Measurements from ENCODE around the gene RNF213.

Gene RNF213

GRCh38 chr17:80377798-80378197, 117.1 kb downstream of the RNF213 start:
- in situ Hi-C loops (cut with HindIII; ENCODE audit: low pct_unique_long_range_greater_than_20kb, low sequenced_read_pairs): no loop called here
- DNase-seq (ENCODE audit: low read depth in 1 of 2, low spot score in 1 of 2): no peak
- TF ChIP-seq JUND (IDR thresholded peaks at IDR 0.05; ENCODE audit: low read depth): no peak

GRCh38 chr17:80379348-80379747, 118.7 kb downstream of the RNF213 start:
- no peak for TF ChIP-seq JUND (IDR thresholded peaks at IDR 0.05; ENCODE audit: low read depth)
- DNase-seq (ENCODE audit: low read depth in 1 of 2, low spot score in 1 of 2): no peak
- in situ Hi-C loops (cut with HindIII; ENCODE audit: low pct_unique_long_range_greater_than_20kb, low sequenced_read_pairs): no loop called here

DNA sequence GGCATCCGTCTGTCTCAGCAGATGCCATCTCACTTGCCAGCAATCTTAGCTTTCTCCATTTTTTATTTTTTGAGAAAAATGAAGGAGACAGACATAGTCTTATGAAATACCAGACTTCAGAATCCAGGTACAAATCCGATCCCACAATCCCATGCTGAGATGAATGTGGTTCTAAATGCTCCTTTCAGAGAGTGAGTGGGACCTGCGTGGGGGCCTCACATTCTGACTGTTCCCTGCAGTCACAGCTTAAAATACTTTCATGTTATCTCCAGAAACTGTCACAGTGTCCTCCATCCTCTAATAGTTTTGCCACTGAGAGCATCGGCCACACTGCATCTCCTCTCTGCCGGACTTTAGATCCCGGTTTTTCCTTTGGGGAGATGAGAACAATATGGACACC, 119.4 kb downstream of the RNF213 start:
- DNase-seq (ENCODE audit: low read depth in 1 of 2, low spot score in 1 of 2): no peak
- no peak for TF ChIP-seq JUND (IDR thresholded peaks at IDR 0.05; ENCODE audit: low read depth)
- in situ Hi-C loops (cut with HindIII; ENCODE audit: low pct_unique_long_range_greater_than_20kb, low sequenced_read_pairs): no loop called here

DNA sequence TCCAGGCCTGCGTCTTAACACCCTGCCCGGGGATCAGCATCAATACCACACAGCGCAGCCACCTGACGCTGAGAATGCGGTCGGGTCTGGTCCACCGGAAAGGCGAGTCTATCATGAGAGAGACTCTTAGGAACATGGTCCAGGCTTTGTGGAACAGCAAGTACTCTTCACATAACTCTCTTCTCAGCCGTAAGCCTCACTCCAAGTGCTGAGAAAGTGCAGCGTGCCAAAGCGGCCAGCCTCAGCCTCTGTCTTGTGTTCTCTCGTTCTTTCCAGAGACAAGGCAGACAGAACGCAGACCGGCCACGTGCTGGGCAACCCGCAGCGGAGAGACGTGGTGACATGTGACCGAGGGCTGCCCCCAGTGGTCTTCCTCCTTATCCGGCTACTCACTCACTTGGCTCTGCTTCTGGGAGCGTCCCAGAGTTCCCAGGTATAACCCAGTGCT, 119.9 kb downstream of the RNF213 start:
- in situ Hi-C loops (cut with HindIII; ENCODE audit: low pct_unique_long_range_greater_than_20kb, low sequenced_read_pairs): no loop called here
- DNase-seq (ENCODE audit: low read depth in 1 of 2, low spot score in 1 of 2): no peak
- TF ChIP-seq JUND (IDR thresholded peaks at IDR 0.05; ENCODE audit: low read depth): no peak

DNA sequence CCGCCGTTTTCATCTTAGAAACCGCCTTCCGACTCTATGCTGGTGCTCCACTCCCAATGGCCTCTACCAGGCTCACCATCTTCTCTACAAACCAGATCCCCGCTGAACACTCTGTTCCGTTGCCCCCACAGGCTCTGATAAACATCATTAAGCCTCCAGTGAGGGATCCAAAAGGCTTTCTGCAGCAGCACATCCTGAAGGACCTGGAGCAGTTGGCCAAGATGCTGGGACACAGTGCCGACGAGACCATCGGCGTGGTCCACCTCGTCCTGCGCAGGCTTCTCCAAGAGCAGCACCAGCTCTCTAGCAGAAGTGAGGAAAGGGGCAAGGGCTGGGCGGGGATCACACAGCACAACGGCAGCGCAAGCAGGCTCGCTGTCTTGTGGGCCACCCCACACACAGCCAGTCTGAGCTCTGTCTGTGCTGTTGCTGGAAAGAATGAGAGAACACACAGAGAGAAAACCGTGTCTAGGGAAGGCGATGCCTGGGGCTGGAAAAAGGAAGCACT, 120.8 kb downstream of the RNF213 start:
- in situ Hi-C loops (cut with HindIII; ENCODE audit: low pct_unique_long_range_greater_than_20kb, low sequenced_read_pairs): no loop called here
- DNase-seq (ENCODE audit: low read depth in 1 of 2, low spot score in 1 of 2): no peak
- no peak for TF ChIP-seq JUND (IDR thresholded peaks at IDR 0.05; ENCODE audit: low read depth)

- DNase-seq (ENCODE audit: low read depth in 1 of 2, low spot score in 1 of 2): no peak
- in situ Hi-C loops (cut with HindIII; ENCODE audit: low pct_unique_long_range_greater_than_20kb, low sequenced_read_pairs): no loop called here
- TF ChIP-seq JUND (IDR thresholded peaks at IDR 0.05; ENCODE audit: low read depth): no peak
Observed at GRCh38 chr17:80382446-80382845, 121.8 kb downstream of the RNF213 start.

DNA sequence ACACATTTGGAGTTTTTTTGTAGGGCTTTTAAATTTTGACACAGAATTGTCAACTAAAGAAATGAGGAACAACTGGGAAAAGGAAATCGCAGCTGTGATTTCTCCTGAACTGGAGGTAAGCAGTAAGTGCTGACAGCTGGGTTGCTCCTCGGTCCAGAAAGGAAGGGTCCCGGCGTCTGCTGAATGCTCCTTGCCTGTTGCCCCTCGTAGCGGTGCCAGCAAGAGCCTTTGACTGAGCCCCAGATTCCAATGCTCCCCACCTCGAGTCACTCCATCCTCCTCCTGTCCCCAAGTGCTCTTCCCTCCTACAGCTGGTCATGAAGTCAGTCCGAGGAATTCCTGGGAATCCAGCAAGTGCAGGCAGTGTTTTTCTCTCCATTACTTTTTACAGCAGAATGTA, 122.3 kb downstream of the RNF213 start:
- in situ Hi-C loops (cut with HindIII; ENCODE audit: low pct_unique_long_range_greater_than_20kb, low sequenced_read_pairs): no loop called here
- no peak for TF ChIP-seq JUND (IDR thresholded peaks at IDR 0.05; ENCODE audit: low read depth)
- no peak for DNase-seq (ENCODE audit: low read depth in 1 of 2, low spot score in 1 of 2)

DNA sequence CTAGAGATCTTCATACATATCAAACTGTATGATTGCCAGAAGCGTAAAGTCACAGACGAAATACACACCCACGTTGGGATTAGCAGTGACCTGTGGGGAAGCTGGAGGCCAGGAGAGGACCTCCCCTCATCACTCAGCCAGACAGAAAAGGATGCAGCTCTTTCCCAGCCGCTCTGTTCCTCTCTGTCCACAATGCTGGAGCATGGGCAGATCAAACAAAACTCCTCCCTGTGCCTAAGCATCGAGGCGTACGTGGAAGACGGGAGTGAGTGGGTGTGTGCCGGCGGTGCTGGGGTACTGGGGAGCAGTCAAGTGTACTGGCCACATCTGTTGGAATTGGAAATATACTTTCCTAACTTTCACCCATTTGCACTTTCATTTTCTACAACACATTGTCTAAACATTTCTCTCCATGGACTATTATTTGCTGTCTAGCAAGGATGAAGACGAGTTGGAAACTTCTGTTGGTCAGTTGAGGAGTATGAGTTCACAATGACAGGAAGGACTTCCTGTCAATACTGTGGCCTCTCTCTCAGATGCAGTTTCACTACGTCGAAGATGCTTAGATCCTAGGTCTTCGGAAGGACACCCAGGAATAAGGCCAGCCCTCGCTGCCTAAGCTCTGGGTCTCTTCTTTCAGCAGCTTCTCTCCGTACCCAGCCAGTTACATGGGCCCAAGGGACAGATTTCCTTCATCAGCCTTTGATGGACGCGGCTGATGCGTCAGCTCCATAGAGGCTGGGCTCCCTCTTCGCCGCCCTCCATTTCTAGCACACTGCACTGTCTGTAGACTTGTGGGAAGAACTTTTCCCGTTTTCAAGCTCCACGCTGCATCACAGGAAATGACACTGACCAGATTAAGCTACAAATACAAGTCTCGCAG, 123.7 kb downstream of the RNF213 start:
- TF ChIP-seq JUND (IDR thresholded peaks at IDR 0.05; ENCODE audit: low read depth): no peak
- no peak for DNase-seq (ENCODE audit: low read depth in 1 of 2, low spot score in 1 of 2)
- in situ Hi-C loops (cut with HindIII; ENCODE audit: low pct_unique_long_range_greater_than_20kb, low sequenced_read_pairs): no loop called here

DNA sequence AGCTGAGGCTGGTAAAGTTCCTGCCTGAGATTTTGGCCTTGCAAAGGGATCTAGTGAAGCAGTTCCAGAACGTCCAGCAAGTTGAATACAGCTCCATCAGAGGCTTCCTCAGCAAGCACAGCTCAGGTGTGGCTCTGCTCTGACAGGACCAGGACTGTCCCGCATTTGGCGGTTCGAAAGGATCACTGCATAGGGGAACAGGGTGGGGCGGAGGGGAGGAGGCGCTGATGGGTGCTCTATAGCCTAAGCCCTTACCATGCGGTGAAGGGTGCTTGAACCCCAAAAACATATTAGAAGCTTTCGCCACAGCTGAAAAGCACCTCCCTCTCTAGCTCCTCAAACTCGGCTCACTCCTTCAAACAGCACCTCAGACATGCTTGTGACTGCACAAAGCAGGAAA, 124.4 kb downstream of the RNF213 start:
- in situ Hi-C loops (cut with HindIII; ENCODE audit: low pct_unique_long_range_greater_than_20kb, low sequenced_read_pairs): no loop called here
- no peak for DNase-seq (ENCODE audit: low read depth in 1 of 2, low spot score in 1 of 2)
- TF ChIP-seq JUND (IDR thresholded peaks at IDR 0.05; ENCODE audit: low read depth): no peak

- in situ Hi-C loops (cut with HindIII; ENCODE audit: low pct_unique_long_range_greater_than_20kb, low sequenced_read_pairs): no loop called here
- no peak for TF ChIP-seq JUND (IDR thresholded peaks at IDR 0.05; ENCODE audit: low read depth)
- DNase-seq (ENCODE audit: low read depth in 1 of 2, low spot score in 1 of 2): no peak
Observed at GRCh38 chr17:80386341-80386740, 125.7 kb downstream of the RNF213 start.

DNA sequence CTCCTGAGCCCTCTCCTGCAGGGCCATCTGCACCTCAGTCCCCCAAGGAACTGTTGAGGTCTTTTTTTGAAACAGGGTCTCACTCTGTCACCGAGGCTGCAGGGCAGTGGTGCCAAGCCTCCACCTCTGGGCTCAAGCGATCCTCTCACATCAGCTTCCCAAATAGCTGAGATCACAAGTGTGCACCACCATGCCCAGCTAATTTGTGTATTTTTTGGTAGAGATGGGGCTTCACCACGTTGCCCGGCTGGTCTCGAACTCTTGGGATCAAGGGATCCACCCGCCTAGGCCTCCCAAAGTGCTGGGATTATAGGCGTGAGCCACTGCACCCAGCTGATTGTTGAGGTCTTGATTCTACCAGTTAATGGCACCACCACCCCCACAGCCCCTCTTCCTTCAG, 126.4 kb downstream of the RNF213 start:
- in situ Hi-C loops (cut with HindIII; ENCODE audit: low pct_unique_long_range_greater_than_20kb, low sequenced_read_pairs): no loop called here
- DNase-seq (ENCODE audit: low read depth in 1 of 2, low spot score in 1 of 2): no peak
- TF ChIP-seq JUND (IDR thresholded peaks at IDR 0.05; ENCODE audit: low read depth): no peak

GRCh38 chr17:80388175-80388574, 127.5 kb downstream of the RNF213 start:
- TF ChIP-seq JUND (IDR thresholded peaks at IDR 0.05; ENCODE audit: low read depth): no peak
- in situ Hi-C loops (cut with HindIII; ENCODE audit: low pct_unique_long_range_greater_than_20kb, low sequenced_read_pairs): no loop called here
- no peak for DNase-seq (ENCODE audit: low read depth in 1 of 2, low spot score in 1 of 2)

GRCh38 chr17:80388601-80389000, 127.9 kb downstream of the RNF213 start:
- no peak for TF ChIP-seq JUND (IDR thresholded peaks at IDR 0.05; ENCODE audit: low read depth)
- no peak for DNase-seq (ENCODE audit: low read depth in 1 of 2, low spot score in 1 of 2)
- in situ Hi-C loops (cut with HindIII; ENCODE audit: low pct_unique_long_range_greater_than_20kb, low sequenced_read_pairs): no loop called here
